Upper lobe of left lung (tissue), 4 donors: Measurements from ENCODE around the gene PGM2L1.

Experiments used
- EP300 ChIP-seq, 4 donors: sonication (generic); formaldehyde crosslinking; IDR thresholded peaks; one replicate each; pipeline ENCODE4 v1.5.1; 2017; ENCODE audit warnings: antibody characterized with exemption in 4 of 4, control low read depth in 2 of 4
- POLR2A ChIP-seq, 4 donors: fragments of 450-650 bp; IDR thresholded peaks; one replicate each; pipeline ENCODE4 v1.5.1; 2016 to 2017; ENCODE audit warnings: antibody characterized with exemption in 4 of 4, mild to moderate bottlenecking in 2 of 4
- POLR2AphosphoS5 ChIP-seq, 2 donors: sonication (generic); formaldehyde crosslinking; IDR thresholded peaks; one replicate each; pipeline ENCODE4 v1.5.1; 2017; ENCODE audit warnings: antibody characterized with exemption in 2 of 2
- TF ChIP-seq, protein P1 (sequence below), 6 experiments: fragments of 450-650 bp in 4 of 6; fragments of 200-600 bp in 2 of 6; sonication (generic) in 2 of 6; IDR thresholded peaks; one replicate each; pipeline ENCODE4 v1.5.1; 2016 to 2019; ENCODE audit warnings: antibody characterized with exemption in 6 of 6

- no peak for TF ChIP-seq POLR2A (IDR thresholded peaks at IDR 0.05)
- TF ChIP-seq, protein P1, sequence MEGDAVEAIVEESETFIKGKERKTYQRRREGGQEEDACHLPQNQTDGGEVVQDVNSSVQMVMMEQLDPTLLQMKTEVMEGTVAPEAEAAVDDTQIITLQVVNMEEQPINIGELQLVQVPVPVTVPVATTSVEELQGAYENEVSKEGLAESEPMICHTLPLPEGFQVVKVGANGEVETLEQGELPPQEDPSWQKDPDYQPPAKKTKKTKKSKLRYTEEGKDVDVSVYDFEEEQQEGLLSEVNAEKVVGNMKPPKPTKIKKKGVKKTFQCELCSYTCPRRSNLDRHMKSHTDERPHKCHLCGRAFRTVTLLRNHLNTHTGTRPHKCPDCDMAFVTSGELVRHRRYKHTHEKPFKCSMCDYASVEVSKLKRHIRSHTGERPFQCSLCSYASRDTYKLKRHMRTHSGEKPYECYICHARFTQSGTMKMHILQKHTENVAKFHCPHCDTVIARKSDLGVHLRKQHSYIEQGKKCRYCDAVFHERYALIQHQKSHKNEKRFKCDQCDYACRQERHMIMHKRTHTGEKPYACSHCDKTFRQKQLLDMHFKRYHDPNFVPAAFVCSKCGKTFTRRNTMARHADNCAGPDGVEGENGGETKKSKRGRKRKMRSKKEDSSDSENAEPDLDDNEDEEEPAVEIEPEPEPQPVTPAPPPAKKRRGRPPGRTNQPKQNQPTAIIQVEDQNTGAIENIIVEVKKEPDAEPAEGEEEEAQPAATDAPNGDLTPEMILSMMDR (IDR thresholded peaks at IDR 0.05), result peak in 3 of 6 experiments; percentile 17 to 35 (median 22)
- TF ChIP-seq POLR2AphosphoS5 (IDR thresholded peaks at IDR 0.05), result no peak
- no peak for TF ChIP-seq EP300 (IDR thresholded peaks at IDR 0.05)
These were observed 561 bp downstream of the PGM2L1 start for GRCh38 chr11:74397501-74398243.
